GM19467 (cell line): ENCODE measurements around the gene CGA.
"Not testable (repeated sequence)": the region's sequence is repeated elsewhere in the genome, so short reads cannot be mapped to it uniquely, and the experiment has no call there.

Source experiments
- ATAC-seq: cut with Tn5 transposase; IDR thresholded peaks from one replicate; pipeline ENCODE4 v1.9.1; 2021; ENCODE audit warnings: mild to moderate bottlenecking, moderate library complexity; ENCODE audit not compliant: unreplicated experiment

The CGA gene

GRCh38 chr6:87095087-87095509 is at the start of gene CGA:
TSS of gene CGA (minus strand) at chr6:87095106. CDS start at chr6:87088200, 6,906 bp downstream.
- ATAC-seq: no peak

- ATAC-seq: not testable (repeated sequence)
Measured at GRCh38 chr6:87139927-87140326, 45.0 kb upstream of the CGA start.

- ATAC-seq: no peak
Measured at GRCh38 chr6:87139236-87139635, 44.3 kb upstream of the CGA start.

GRCh38 chr6:87136963-87137362 is 42.1 kb upstream of the CGA start:
- ATAC-seq: no peak

GRCh38 chr6:87127737-87128136 is 32.8 kb upstream of the CGA start:
- no peak for ATAC-seq

GRCh38 chr6:87126501-87126900 is 31.6 kb upstream of the CGA start:
- ATAC-seq: no peak

- ATAC-seq: no peak
Measured at GRCh38 chr6:87124074-87124473, 29.2 kb upstream of the CGA start.

- no peak for ATAC-seq
Measured at GRCh38 chr6:87122477-87122876, 27.6 kb upstream of the CGA start.

- ATAC-seq: no peak
Measured at GRCh38 chr6:87118054-87118453, 23.1 kb upstream of the CGA start.

GRCh38 chr6:87116922-87117321 is 22.0 kb upstream of the CGA start:
- no peak for ATAC-seq

GRCh38 chr6:87115402-87116135 is 20.7 kb upstream of the CGA start:
- peak; percentile 90 for ATAC-seq

- no peak for ATAC-seq
Measured at GRCh38 chr6:87110636-87111035, 15.7 kb upstream of the CGA start.

- no peak for ATAC-seq
Measured at GRCh38 chr6:87105823-87106222, 10.9 kb upstream of the CGA start.

GRCh38 chr6:87104667-87105066 is 9.8 kb upstream of the CGA start:
- no peak for ATAC-seq

GRCh38 chr6:87103977-87104601 is 9.2 kb upstream of the CGA start:
- no peak for ATAC-seq

GRCh38 chr6:87102151-87102621 is 7.3 kb upstream of the CGA start:
- ATAC-seq: no peak

GRCh38 chr6:87101067-87101466 is 6.2 kb upstream of the CGA start:
- ATAC-seq: no peak

GRCh38 chr6:87100216-87100615 is 5.3 kb upstream of the CGA start:
- no peak for ATAC-seq

GRCh38 chr6:87099472-87099871 is 4.6 kb upstream of the CGA start:
- no peak for ATAC-seq

GRCh38 chr6:87094576-87094975 is 330 bp downstream of the CGA start:
- no peak for ATAC-seq

GRCh38 chr6:87093651-87094050 is 1.3 kb downstream of the CGA start:
- ATAC-seq: no peak

GRCh38 chr6:87093199-87093598 is 1.7 kb downstream of the CGA start:
- ATAC-seq: no peak
